MM.1S (cell line): ENCODE results near the gene PRKD2.

ENCODE experiments used
- DNase-seq: peaks from one replicate; pipeline ENCODE4 v3.0.0-alpha.2; 2015
- H2AFZ ChIP-seq: fragments of 300-600 bp; sonication (generic); 2 replicates; pipeline ENCODE4 v1.6.0; 2016; ENCODE audit warnings: antibody characterized with exemption, low read length
- H3F3A ChIP-seq: fragments of 300-600 bp; sonication (generic); 2 replicates; pipeline ENCODE4 v1.6.1; 2016; ENCODE audit warnings: mild to moderate bottlenecking, antibody characterized with exemption, low read length, moderate library complexity, mixed read lengths; ENCODE audit not compliant: insufficient read depth
- H3K27ac ChIP-seq: fragments of 300-600 bp; sonication (generic); 2 replicates; pipeline ENCODE4 v1.5.1; 2016; ENCODE audit warnings: mild to moderate bottlenecking, low read length
- H3K27me3 ChIP-seq: fragments of 300-600 bp; sonication (generic); replicated peaks from 2 replicates; pipeline ENCODE4 v1.6.0; 2016; ENCODE audit warnings: low read length; ENCODE audit not compliant: insufficient read depth
- H3K36me3 ChIP-seq: fragments of 300-600 bp; sonication (generic); replicated peaks from 2 replicates; pipeline ENCODE4 v1.6.1; 2016; ENCODE audit warnings: mild to moderate bottlenecking, low read length, mixed read lengths; ENCODE audit not compliant: insufficient read depth
- H3K4me1 ChIP-seq: fragments of 300-600 bp; sonication (generic); 2 replicates; pipeline ENCODE4 v1.6.1; 2016; ENCODE audit warnings: low read length, mixed read lengths
- H3K4me2 ChIP-seq: fragments of 300-600 bp; sonication (generic); 2 replicates; pipeline ENCODE4 v1.6.0; 2016; ENCODE audit warnings: low read depth, low read length
- H3K4me3 ChIP-seq: fragments of 300-600 bp; sonication (generic); 2 replicates; pipeline ENCODE4 v1.5.1; 2016; ENCODE audit warnings: low read length, mixed read lengths
- H3K79me2 ChIP-seq: fragments of 300-600 bp; sonication (generic); 2 replicates; pipeline ENCODE4 v1.6.1; 2016; ENCODE audit warnings: mixed run types, low read length, mixed read lengths
- H3K9ac ChIP-seq: fragments of 300-600 bp; sonication (generic); 2 replicates; pipeline ENCODE4 v1.6.1; 2016; ENCODE audit warnings: low read length, mixed read lengths
- H3K9me2 ChIP-seq: fragments of 300-600 bp; sonication (generic); replicated peaks from 2 replicates; pipeline ENCODE4 v1.6.1; 2016; ENCODE audit warnings: mild to moderate bottlenecking, low read length, mixed read lengths; ENCODE audit not compliant: insufficient read depth
- H3K9me3 ChIP-seq: fragments of 300-600 bp; sonication (generic); replicated peaks from 2 replicates; pipeline ENCODE4 v1.6.1; 2016; ENCODE audit warnings: mild to moderate bottlenecking, low read length, mixed read lengths; ENCODE audit not compliant: insufficient read depth
- H4K20me1 ChIP-seq: fragments of 300-600 bp; sonication (generic); 2 replicates; pipeline ENCODE4 v1.6.1; 2016; ENCODE audit warnings: mild to moderate bottlenecking, low read length, moderate library complexity, mixed read lengths; ENCODE audit not compliant: insufficient read depth
- EZH2 ChIP-seq: fragments of 300-600 bp; sonication (generic); optimal IDR thresholded peaks from 2 replicates; pipeline ENCODE3; 2017; ENCODE audit warnings: low read depth, mild to moderate bottlenecking, antibody characterized with exemption, low read length, mixed read lengths
- EZH2phosphoT487 ChIP-seq: fragments of 300-600 bp; sonication (generic); IDR thresholded peaks from 2 replicates; pipeline ENCODE4 v1.6.1; 2018; ENCODE audit warnings: antibody characterized with exemption, low read length
- TF ChIP-seq, protein P1 (sequence below): fragments of 300-600 bp; sonication (generic); IDR thresholded peaks from 2 replicates; pipeline ENCODE4 v1.5.1; 2016; ENCODE audit warnings: antibody characterized with exemption, low read length, mixed read lengths

PRKD2 gene

DNA sequence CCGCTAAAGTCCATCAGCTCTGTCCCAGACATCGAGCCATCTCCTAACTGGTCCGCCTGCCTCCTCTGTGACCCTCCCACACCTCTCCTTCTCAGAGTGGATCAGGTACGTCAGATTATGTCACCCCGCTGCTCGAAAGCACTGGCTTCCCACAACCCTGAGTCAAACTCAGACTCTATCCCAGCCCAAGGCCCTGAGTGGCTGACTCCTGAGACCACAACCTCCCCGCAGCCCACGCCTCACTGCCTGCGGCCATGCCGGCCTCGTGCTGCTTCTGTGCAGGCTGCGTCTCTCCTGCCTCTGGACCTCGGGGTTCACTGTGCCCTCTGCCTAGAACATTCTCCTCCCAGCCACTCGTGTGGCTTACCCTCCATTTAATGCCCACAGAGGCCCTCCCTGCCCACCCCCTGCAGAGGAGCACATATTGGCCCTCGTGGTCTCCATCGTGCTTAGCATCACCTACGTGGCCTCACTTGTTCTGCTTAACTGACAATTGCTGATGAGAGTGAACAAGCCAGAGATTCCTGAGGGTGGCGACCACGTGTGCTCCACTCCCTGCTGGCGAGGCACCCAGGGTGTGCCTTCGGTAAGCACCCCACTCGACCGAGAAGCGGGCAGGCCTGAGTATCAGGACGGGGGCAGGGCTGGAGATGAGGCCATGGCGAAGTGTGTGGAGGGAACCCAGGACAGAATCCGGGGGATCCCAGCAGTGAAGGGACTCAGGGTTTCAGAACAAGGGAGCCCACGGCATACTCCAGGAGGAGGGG, 15.4 kb upstream of the PRKD2 start:
- Histone ChIP-seq H4K20me1 (0 out of 2 replicates have a peak, but pooled peaks cover 15% of the 10 kb centered on the region), H3K9ac (no peak overlapping the region), H3K9me2 (no peaks in the 10 kb centered on the region), H2AFZ (no peak overlapping the region), H3K9me3 (no peaks in the 10 kb centered on the region), H3K4me1 (no peaks in the 10 kb centered on the region), H3K27me3 (no peaks in the 10 kb centered on the region), H3K79me2 (peaks cover 82% of the 10 kb centered on the region), H3K4me3 (no peak overlapping the region), H3K36me3 (peaks cover 10% of the 10 kb centered on the region), H3F3A (peaks cover 8% of the 10 kb centered on the region; the same call in 1 of the 2 replicates), H3K27ac (no peak overlapping the region), H3K4me2 (no peak overlapping the region)
- no peak for DNase-seq
- no peak for TF ChIP-seq EZH2phosphoT487
- TF ChIP-seq, protein P1, sequence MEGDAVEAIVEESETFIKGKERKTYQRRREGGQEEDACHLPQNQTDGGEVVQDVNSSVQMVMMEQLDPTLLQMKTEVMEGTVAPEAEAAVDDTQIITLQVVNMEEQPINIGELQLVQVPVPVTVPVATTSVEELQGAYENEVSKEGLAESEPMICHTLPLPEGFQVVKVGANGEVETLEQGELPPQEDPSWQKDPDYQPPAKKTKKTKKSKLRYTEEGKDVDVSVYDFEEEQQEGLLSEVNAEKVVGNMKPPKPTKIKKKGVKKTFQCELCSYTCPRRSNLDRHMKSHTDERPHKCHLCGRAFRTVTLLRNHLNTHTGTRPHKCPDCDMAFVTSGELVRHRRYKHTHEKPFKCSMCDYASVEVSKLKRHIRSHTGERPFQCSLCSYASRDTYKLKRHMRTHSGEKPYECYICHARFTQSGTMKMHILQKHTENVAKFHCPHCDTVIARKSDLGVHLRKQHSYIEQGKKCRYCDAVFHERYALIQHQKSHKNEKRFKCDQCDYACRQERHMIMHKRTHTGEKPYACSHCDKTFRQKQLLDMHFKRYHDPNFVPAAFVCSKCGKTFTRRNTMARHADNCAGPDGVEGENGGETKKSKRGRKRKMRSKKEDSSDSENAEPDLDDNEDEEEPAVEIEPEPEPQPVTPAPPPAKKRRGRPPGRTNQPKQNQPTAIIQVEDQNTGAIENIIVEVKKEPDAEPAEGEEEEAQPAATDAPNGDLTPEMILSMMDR = no peak
- no peak for TF ChIP-seq EZH2

DNA sequence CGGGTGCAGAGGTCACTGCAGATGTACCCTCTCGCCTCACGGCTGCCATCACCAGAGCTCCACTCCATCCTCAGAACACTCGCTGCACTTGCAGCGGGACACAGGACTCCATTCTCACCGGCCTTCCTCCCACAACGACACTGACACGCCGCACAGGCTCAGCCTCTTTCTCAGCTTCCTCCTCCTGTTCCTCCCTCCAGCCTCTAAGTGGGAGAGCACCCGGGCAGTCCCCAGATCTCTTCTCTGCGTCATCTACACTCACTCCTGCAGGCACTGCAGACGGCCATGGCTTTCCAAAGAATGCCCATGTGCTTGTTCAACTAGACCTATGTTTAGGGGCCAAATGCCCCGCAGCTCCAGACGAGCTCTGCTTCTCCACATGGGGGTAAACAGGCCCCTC, 14.7 kb upstream of the PRKD2 start:
- no peak for DNase-seq
- no peaks in the 10 kb centered on the region for H3K9me2 ChIP-seq
- no peak for TF ChIP-seq EZH2
- TF ChIP-seq, protein P1 = no peak
- TF ChIP-seq EZH2phosphoT487 = no peak
- no peak overlapping the region for H3K27ac ChIP-seq
- peaks cover 10% of the 10 kb centered on the region for H3K36me3 ChIP-seq
- H3K9me3 ChIP-seq = no peaks in the 10 kb centered on the region
- H3F3A ChIP-seq = peaks cover 8% of the 10 kb centered on the region; the same call in 1 of the 2 replicates
- H2AFZ ChIP-seq = no peak overlapping the region
- no peak overlapping the region for H3K4me2 ChIP-seq
- no peaks in the 10 kb centered on the region for H3K4me1 ChIP-seq
- H4K20me1 ChIP-seq = 0 out of 2 replicates have a peak, but pooled peaks cover 15% of the 10 kb centered on the region
- H3K9ac ChIP-seq = no peak overlapping the region
- H3K4me3 ChIP-seq = no peak overlapping the region
- peaks cover 81% of the 10 kb centered on the region for H3K79me2 ChIP-seq
- H3K27me3 ChIP-seq = no peaks in the 10 kb centered on the region

DNA sequence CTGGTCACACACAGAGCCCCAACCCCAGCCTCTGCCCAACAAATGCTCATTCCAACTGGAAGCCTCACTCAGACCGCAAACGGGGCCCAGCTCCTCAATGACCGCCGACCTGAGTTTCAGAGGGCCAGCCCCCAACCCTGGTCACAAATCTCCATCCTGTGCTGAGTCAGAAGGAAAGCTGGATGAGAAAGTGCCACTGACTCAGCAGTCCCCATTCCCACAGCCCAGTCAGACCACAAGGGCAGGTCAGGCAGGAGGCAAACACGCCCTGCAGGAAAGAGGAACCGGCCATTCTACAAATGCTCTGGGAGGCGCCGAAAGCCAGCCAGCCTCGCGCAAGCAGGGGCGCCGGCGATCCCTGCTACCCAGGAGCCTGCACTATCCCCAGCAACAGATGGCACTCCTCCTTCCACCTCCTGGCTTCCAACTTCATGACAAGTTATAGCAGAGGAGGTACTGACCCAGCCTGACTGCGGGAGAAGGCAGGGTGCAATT, 14.1 kb upstream of the PRKD2 start:
- Histone ChIP-seq H3K36me3 (peaks cover 10% of the 10 kb centered on the region), H3K27me3 (no peaks in the 10 kb centered on the region), H3K79me2 (peaks cover 81% of the 10 kb centered on the region), H3K4me3 (no peak overlapping the region), H4K20me1 (0 out of 2 replicates have a peak, but pooled peaks cover 15% of the 10 kb centered on the region), H3K4me1 (no peaks in the 10 kb centered on the region), H3K4me2 (no peak overlapping the region), H3K27ac (no peak overlapping the region), H3F3A (peaks cover 8% of the 10 kb centered on the region; the same call in 1 of the 2 replicates), H3K9ac (no peak overlapping the region), H2AFZ (no peak overlapping the region), H3K9me3 (no peaks in the 10 kb centered on the region), H3K9me2 (no peaks in the 10 kb centered on the region)
- DNase-seq = no peak
- TF ChIP-seq EZH2phosphoT487 (no peak), EZH2 (no peak)
- TF ChIP-seq, protein P1 = no peak
